Psoas muscle (tissue), 8 donors: ENCODE results near the gene BTNL3. TPM values are rescaled to one million over a fixed set of nuclear protein-coding genes. Genes with fewer than 3 reads are reported as not detected.
"Not testable (repeated sequence)": the region's sequence is repeated elsewhere in the genome, so short reads cannot be mapped to it uniquely, and the experiment has no call there.

Experiments used
- ATAC-seq, 4 donors: fragments of 200-7000 bp; cut with Tn5 transposase; one replicate each; pipeline ENCODE4 v1.9.1; 2020; ENCODE audit warnings: moderate library complexity in 3 of 4, mild to moderate bottlenecking in 2 of 4
- DNase-seq, 2 donors: peaks; one replicate each; pipeline ENCODE4 v3.0.0-alpha.2; 2020
- H3K27ac ChIP-seq: fragments of 200-600 bp; one replicate; pipeline ENCODE4 v1.8.0; 2022
- H3K27me3 ChIP-seq, 3 donors: fragments of 200-600 bp in 1 of 3; one replicate each; pipeline versions ENCODE4 v1.6.1 to v1.8.0; 2013 to 2022; ENCODE audit warnings: low read length in 2 of 3, mild to moderate bottlenecking in 2 of 3, moderate library complexity in 1 of 3; ENCODE audit not compliant: insufficient read depth in 3 of 3
- H3K36me3 ChIP-seq, 2 donors: fragments of 200-600 bp in 1 of 2; one replicate each; pipeline versions ENCODE4 v1.6.1 to v1.8.0; 2013 to 2022; ENCODE audit warnings: low read depth in 1 of 2, mild to moderate bottlenecking in 1 of 2, moderate library complexity in 1 of 2; ENCODE audit not compliant: insufficient read depth in 1 of 2
- H3K4me1 ChIP-seq: fragments of 200-600 bp; one replicate; pipeline ENCODE4 v1.8.0; 2022
- H3K4me3 ChIP-seq: fragments of 200-600 bp; one replicate; pipeline ENCODE4 v1.8.0; 2022; ENCODE audit warnings: mild to moderate bottlenecking
- H3K9me3 ChIP-seq: fragments of 200-600 bp; one replicate; pipeline ENCODE4 v1.8.0; 2022
- CTCF ChIP-seq: fragments of 200-600 bp; IDR thresholded peaks from one replicate; pipeline ENCODE4 v1.8.0; 2022; ENCODE audit warnings: antibody characterized with exemption
- WGBS, 3 donors: extraction: QIAGEN DNeasy Blood & Tissue Kit; methylation state at CpG; one replicate each; pipeline versions ENCODE4 v1.1.6 to v1.1.7; 2013; 5-methylcytosine and 5-hydroxymethylcytosine counted together
- intact Hi-C, 2 donors: fragments of 100-400 bp; cut with DNase I; formaldehyde crosslinking; loops; one replicate each; pipeline versions ENCODE4 v1.11.0 to v1.14.2; 2022
- polyA plus RNA-seq, 3 donors: library from polyadenylated mRNA; stranded (reverse); fragments of 200-250 nt; gene quantifications; one replicate each; pipeline ENCODE4 v1.2.3, GENCODE V29; 2013
- total RNA-seq, 4 donors: library from RNA; stranded (reverse); fragmentation: NEBNext Ultra II Directional in 2 of 4; extraction: Animal tissue kit (Norgen Biotek cat#: 25700) in 2 of 4; gene quantifications; one replicate each; pipeline versions ENCODE4 v1.2.1 to v1.2.4, GENCODE V29; 2021 to 2023
- donor health status: healthy with polysubstance abuse.
- donor health status: DM: no; HTN: no; CAD: no; lungs with moderate emphysema.
- donor health status: Bipolar disorder and iron deficiency.
- donor health status: healthy.
- donor health status: DM: yes; HTN: yes; CAD: no.
- donor health status: DM: no; HTN: no; CAD: no.
- donor health status: DM: no; HTN: no; CAD: no.
- donor health status: DM: yes; HTN: yes; CAD: no.

The BTNL3 gene
- total and polyA plus RNA-seq, 7 donors = 0.01 to 0.09 TPM; not detected in 5

GRCh38 chr5:181017448-181017847 lies 28.8 kb downstream of the BTNL3 start:
- ATAC-seq, H3K9me3 ChIP-seq, DNase-seq, intact Hi-C loops, H3K36me3 ChIP-seq, H3K4me1 ChIP-seq, H3K4me3 ChIP-seq, H3K27ac ChIP-seq, H3K27me3 ChIP-seq: not testable (repeated sequence)
- 83 to 89% (median 88%) methylated on average over 3 of the region's 3 CpGs for WGBS, 3 donors

- H3K36me3 ChIP-seq = no peaks in the 10 kb centered on the region
- DNase-seq (no peak), ATAC-seq (no peak)
- WGBS, 3 donors = 73 to 91% (median 82%) methylated on average over 3 of the region's 3 CpGs
- H3K27ac ChIP-seq = no peak overlapping the region
- no peak for TF ChIP-seq CTCF
- no peaks in the 10 kb centered on the region for H3K4me1 ChIP-seq
- H3K27me3 ChIP-seq = peaks cover 0 to 1% (median 0%) of the 10 kb centered on the region in 3 donors
- no peak overlapping the region for H3K4me3 ChIP-seq
- intact Hi-C loops = no loop called here
- H3K9me3 ChIP-seq = peaks cover 15% of the 10 kb centered on the region
Measured at GRCh38 chr5:181020688-181021087, 32.0 kb downstream of the BTNL3 start.

- ATAC-seq (no peak), DNase-seq (no peak)
- no peaks in the 10 kb centered on the region for H3K4me1 ChIP-seq
- 56 to 67% (median 65%) methylated on average over 1 of the region's 1 CpG for WGBS, 3 donors
- peaks cover 0 to 1% (median 0%) of the 10 kb centered on the region in 3 donors for H3K27me3 ChIP-seq
- no peak for TF ChIP-seq CTCF
- H3K9me3 ChIP-seq = peaks cover 15% of the 10 kb centered on the region
- H3K36me3 ChIP-seq = no peaks in the 10 kb centered on the region
- H3K4me3 ChIP-seq = no peak overlapping the region
- intact Hi-C loops = no loop called here
- no peak overlapping the region for H3K27ac ChIP-seq
Measured at GRCh38 chr5:181024245-181025064, 35.8 kb downstream of the BTNL3 start.

GRCh38 chr5:181027452-181028031 lies 38.9 kb downstream of the BTNL3 start:
- peaks cover 0 to 4% (median 0%) of the 10 kb centered on the region in 3 donors for H3K27me3 ChIP-seq
- 82 to 89% (median 87%) methylated on average over 11 of the region's 11 CpGs for whole genome bisulfite sequencing, 3 donors
- H3K27ac ChIP-seq = no peak overlapping the region
- H3K9me3 ChIP-seq = peaks cover 8% of the 10 kb centered on the region
- no peaks in the 10 kb centered on the region for H3K36me3 ChIP-seq
- TF ChIP-seq CTCF = no peak
- ATAC-seq (no peak), DNase-seq (no peak)
- H3K4me1 ChIP-seq = no peaks in the 10 kb centered on the region
- no peak overlapping the region for H3K4me3 ChIP-seq
- intact Hi-C loops = no loop called here

GRCh38 chr5:181028032-181028819 lies 39.6 kb downstream of the BTNL3 start:
- no peak overlapping the region for H3K4me3 ChIP-seq
- DNase-seq (no peak), ATAC-seq (no peak)
- peaks cover 8% of the 10 kb centered on the region for H3K9me3 ChIP-seq
- H3K36me3 ChIP-seq = no peaks in the 10 kb centered on the region
- intact Hi-C loops = no loop called here
- no peak overlapping the region for H3K27ac ChIP-seq
- H3K27me3 ChIP-seq = peaks cover 0 to 4% (median 0%) of the 10 kb centered on the region in 3 donors
- TF ChIP-seq CTCF = no peak
- H3K4me1 ChIP-seq = no peaks in the 10 kb centered on the region
- 77 to 80% (median 80%) methylated on average over 25 to 26 of the region's 26 CpGs for WGBS, 3 donors
